H1 (cell line): ENCODE results near the gene EGR4. TPM values are rescaled to one million over a fixed set of nuclear protein-coding genes. Genes with fewer than 3 reads are reported as not detected.

Experiments used
- BCL11A ChIP-seq, 2 experiments: IDR thresholded peaks; one replicate each; pipeline ENCODE4 v1.6.1; 2011; ENCODE audit warnings: low read depth in 2 of 2, low read length in 2 of 2, mild to moderate bottlenecking in 2 of 2
- BRCA1 ChIP-seq: IDR thresholded peaks from 2 replicates; pipeline ENCODE4 v1.6.1; 2012; ENCODE audit warnings: low read depth, low read length, improper control_type of control experiment
- CEBPB ChIP-seq: IDR thresholded peaks from 2 replicates; pipeline ENCODE4 v1.6.1; 2012; ENCODE audit warnings: low read depth, low read length
- CTBP2 ChIP-seq: IDR thresholded peaks from 2 replicates; pipeline ENCODE4 v1.7.0; 2011; ENCODE audit warnings: borderline replicate concordance, mild to moderate bottlenecking, moderate library complexity, mixed read lengths, low read length; ENCODE audit not compliant: insufficient read depth, insufficient read length
- FOSL1 ChIP-seq: IDR thresholded peaks from 2 replicates; pipeline ENCODE4 v1.6.1; 2011; ENCODE audit warnings: mild to moderate bottlenecking, low read depth, low read length, moderate library complexity; ENCODE audit not compliant: insufficient read depth
- HDAC2 ChIP-seq, 2 experiments: fragments of 300-600 bp in 1 of 2; sonication (generic) in 1 of 2; IDR thresholded peaks; 2 replicates each; pipeline ENCODE4 v1.6.1; 2011 to 2012; ENCODE audit warnings: low read depth in 2 of 2, low read length in 2 of 2, mild to moderate bottlenecking in 2 of 2, moderate library complexity in 2 of 2, borderline replicate concordance in 1 of 2, inconsistent platforms in 1 of 2
- KDM1A ChIP-seq: fragments of 200-600, 300-600 bp; sonication (generic); IDR thresholded peaks from 2 replicates; pipeline ENCODE4 v1.7.1; 2016; ENCODE audit warnings: mild to moderate bottlenecking, low read length, borderline replicate concordance
- KDM4A ChIP-seq: IDR thresholded peaks from one replicate; pipeline ENCODE4 v1.7.1; 2012; ENCODE audit warnings: low read depth, mild to moderate bottlenecking, moderate library complexity, low read length, inconsistent platforms; ENCODE audit not compliant: severe bottlenecking
- NRF1 ChIP-seq: IDR thresholded peaks from 2 replicates; pipeline ENCODE4 v1.6.1; 2011; ENCODE audit warnings: mild to moderate bottlenecking, low read depth, low read length, improper control_type of control experiment
- PHF8 ChIP-seq: fragments of 200-600 bp; sonication (generic); conservative IDR thresholded peaks from 2 replicates; pipeline ENCODE4 v1.7.1; 2012; ENCODE audit warnings: low read depth, mild to moderate bottlenecking, inconsistent platforms, low read length, moderate library complexity
- RBBP5 ChIP-seq: IDR thresholded peaks from 2 replicates; pipeline ENCODE4 v1.7.1; 2012; ENCODE audit warnings: low read depth, mild to moderate bottlenecking, inconsistent platforms, low read length, moderate library complexity, borderline replicate concordance
- RNF2 ChIP-seq: fragments of 200-900, 300-1000 bp; sonication (generic); IDR thresholded peaks from 2 replicates; pipeline ENCODE4 v1.7.1; 2016; ENCODE audit warnings: borderline replicate concordance, low read depth, mild to moderate bottlenecking, antibody characterized with exemption, low read length; ENCODE audit not compliant: poor library complexity, severe bottlenecking; ENCODE audit errors: missing control alignments
- RXRA ChIP-seq: IDR thresholded peaks from 2 replicates; pipeline ENCODE4 v1.6.1; 2011; ENCODE audit warnings: low read depth, mild to moderate bottlenecking, low read length, moderate library complexity; ENCODE audit not compliant: insufficient read depth
- SIN3A ChIP-seq, 2 experiments: IDR thresholded peaks in 1 of 2; conservative IDR thresholded peaks in 1 of 2; 2 replicates each; pipeline ENCODE4 v1.6.1; 2011 to 2012; ENCODE audit warnings: low read length in 2 of 2, improper control_type of control experiment in 1 of 2, low read depth in 1 of 2, mild to moderate bottlenecking in 1 of 2
- SIRT6 ChIP-seq: IDR thresholded peaks from one replicate; pipeline ENCODE4 v1.7.1; 2012; ENCODE audit warnings: low read length, inconsistent platforms
- SIX5 ChIP-seq: IDR thresholded peaks from 2 replicates; pipeline ENCODE4 v1.6.1; 2011; ENCODE audit warnings: mild to moderate bottlenecking, low read depth, low read length
- SUZ12 ChIP-seq: fragments of 200-600 bp; sonication (generic); IDR thresholded peaks from 2 replicates; pipeline ENCODE4 v1.6.1; 2012; ENCODE audit warnings: mild to moderate bottlenecking, inconsistent platforms, low read length, moderate library complexity, mixed read lengths
- TCF12 ChIP-seq: IDR thresholded peaks from 2 replicates; pipeline ENCODE4 v1.6.1; 2011; ENCODE audit warnings: low read depth, mild to moderate bottlenecking, low read length
- TEAD4 ChIP-seq: IDR thresholded peaks from 2 replicates; pipeline ENCODE4 v1.6.1; 2012; ENCODE audit warnings: low read depth, low read length, inconsistent platforms, mixed read lengths
- polyA plus RNA-seq, 7 experiments: library from polyadenylated mRNA; depleted of rRNA in 3 of 7; stranded (reverse) in 5 of 7; unstranded in 2 of 7; fragments of >200 nt in 5 of 7; fragments of 200-250 nt in 2 of 7; gene quantifications; 1 replicate in 5 of 7; 2 replicates in 1 of 7; 4 replicates in 1 of 7; pipeline versions ENCODE4 v1.2.1 to v1.2.3, GENCODE V29; 2011 to 2013; ENCODE audit warnings: missing spikeins in 2 of 7, mixed read lengths in 2 of 7
- total RNA-seq: library from RNA; stranded (reverse); fragmentation: NEBNext Ultra II Directional; extraction: Animal tissue kit (Norgen Biotek cat#: 25700); gene quantifications from 2 replicates; pipeline ENCODE4 v1.2.1, GENCODE V29; 2021
- TF ChIP-seq, protein P1 (sequence below): IDR thresholded peaks from 2 replicates; pipeline ENCODE4 v1.6.1; 2011; ENCODE audit warnings: low read length, improper control_type of control experiment
- TF ChIP-seq, protein P2 (sequence below): IDR thresholded peaks from 2 replicates; pipeline ENCODE4 v1.6.1; 2012; ENCODE audit warnings: inconsistent platforms

Gene EGR4
- total and polyA plus RNA-seq, 2 of the 8 experiments (the other 6 are each of a cell fraction or from before 2014, with no cell fraction given) = 0.20 TPM; not detected in 1

DNA sequence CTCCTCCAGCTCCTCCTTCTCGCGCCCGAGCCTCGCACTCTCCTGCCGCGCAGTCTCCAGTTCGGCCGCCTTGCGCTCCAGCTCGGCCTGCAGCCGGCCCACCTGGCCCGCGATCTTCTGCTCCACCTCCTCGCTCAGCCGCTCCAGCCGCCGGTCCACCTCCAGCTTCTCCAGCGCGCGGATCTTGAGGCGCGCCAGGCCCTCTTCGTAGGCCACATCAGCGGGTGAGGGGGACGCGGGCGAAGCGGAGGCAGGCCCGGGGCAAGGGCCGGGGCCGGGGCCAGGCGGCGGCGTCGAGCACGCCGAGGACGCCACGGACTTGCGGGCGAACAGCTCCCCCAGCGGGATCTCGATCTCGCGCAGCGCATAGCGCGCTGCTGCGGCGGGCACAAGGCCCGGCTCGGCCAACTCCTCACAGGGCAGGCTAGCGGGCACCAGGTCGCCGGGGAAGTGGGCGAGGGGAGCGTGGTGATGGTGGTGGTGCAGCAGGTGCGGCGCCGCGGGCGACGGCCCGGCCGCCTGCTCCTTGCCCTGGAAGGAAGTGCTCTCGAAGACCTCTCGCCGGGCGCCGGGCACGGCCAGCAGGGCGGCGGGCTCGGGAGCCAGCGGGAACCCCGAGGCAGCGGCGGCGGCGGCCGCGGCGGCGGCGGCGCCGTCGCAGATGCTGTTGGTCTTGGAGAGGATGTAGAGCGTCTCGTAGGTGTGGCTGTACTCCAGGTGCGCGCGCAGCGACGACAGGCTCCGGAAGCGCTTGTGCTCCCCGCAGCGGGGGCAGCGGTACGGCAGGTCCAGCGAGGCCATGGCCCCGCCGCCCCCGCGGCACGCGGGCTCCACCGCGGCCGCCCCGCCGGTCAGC, 24.3 kb downstream of the EGR4 start (continued):
- TF ChIP-seq SUZ12 (peak; percentile 53; the same call in 1 of the 2 replicates), RXRA (no peak), KDM1A (no peak), BRCA1 (no peak), RNF2 (peak; percentile 72), SIN3A (conservative IDR thresholded peaks at IDR 0.05 in 1 of 2, IDR thresholded peaks at IDR 0.05 in 1 of 2; ENCODE audit: low read depth in 1 of 2, low read length in 2 of 2) (0 out of 4 replicates have a peak, but pooled peaks of 1 of the 2 experiments have one; percentile 24), FOSL1 (no peak), CTBP2 (no peak), SIX5 (no peak), PHF8 (peak; percentile 44; the same call in 1 of the 2 replicates), KDM4A (peak; percentile 84), SIRT6 (no peak), HDAC2 (IDR thresholded peaks at IDR 0.05; ENCODE audit: borderline replicate concordance in 1 of 2, low read depth in 2 of 2, low read length in 2 of 2) (peak in 1 of 2 experiments; percentile 83; a peak in 1 of 4 replicates), RBBP5 (no peak), TEAD4 (no peak), CEBPB (no peak), NRF1 (0 out of 2 replicates have a peak, but pooled peaks have one; percentile 13), BCL11A (IDR thresholded peaks at IDR 0.05; ENCODE audit: low read depth in 2 of 2, low read length in 2 of 2) (no peak), TCF12 (no peak)
- TF ChIP-seq, protein P1, sequence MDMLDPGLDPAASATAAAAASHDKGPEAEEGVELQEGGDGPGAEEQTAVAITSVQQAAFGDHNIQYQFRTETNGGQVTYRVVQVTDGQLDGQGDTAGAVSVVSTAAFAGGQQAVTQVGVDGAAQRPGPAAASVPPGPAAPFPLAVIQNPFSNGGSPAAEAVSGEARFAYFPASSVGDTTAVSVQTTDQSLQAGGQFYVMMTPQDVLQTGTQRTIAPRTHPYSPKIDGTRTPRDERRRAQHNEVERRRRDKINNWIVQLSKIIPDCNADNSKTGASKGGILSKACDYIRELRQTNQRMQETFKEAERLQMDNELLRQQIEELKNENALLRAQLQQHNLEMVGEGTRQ = no peak; the same call in 1 of the 2 replicates
- TF ChIP-seq, protein P2, sequence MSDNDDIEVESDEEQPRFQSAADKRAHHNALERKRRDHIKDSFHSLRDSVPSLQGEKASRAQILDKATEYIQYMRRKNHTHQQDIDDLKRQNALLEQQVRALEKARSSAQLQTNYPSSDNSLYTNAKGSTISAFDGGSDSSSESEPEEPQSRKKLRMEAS = peak; percentile 89
